ENCODE data around the gene PIK3AP1.
A peak's percentile ranks its signal among the peaks of the same experiment; 100 is the strongest.
"Not testable (repeated sequence)": the region's sequence is repeated elsewhere in the genome, so short reads cannot be mapped to it uniquely, and the experiment has no call there.

The PIK3AP1 gene

DNA sequence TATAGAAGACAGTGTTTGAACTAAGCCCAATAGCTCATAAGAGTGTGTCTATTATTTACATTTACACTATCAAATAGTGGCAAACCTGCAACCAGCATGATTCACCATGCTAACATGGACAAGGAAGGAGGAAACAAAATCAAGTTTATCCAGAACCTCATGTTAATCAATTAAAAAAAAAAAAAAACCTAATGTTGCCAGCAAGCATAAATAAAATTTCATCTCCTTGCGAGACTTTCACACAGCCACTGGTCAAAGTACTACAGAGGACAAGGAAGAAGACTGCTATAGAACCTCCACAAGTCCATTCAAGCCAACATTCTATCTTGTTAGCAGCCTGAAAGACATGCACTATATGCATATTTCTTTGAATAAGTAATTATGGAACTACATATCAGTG lies 143.2 kb downstream of the PIK3AP1 start:
- no peak for DNase-seq (ENCODE audit: low spot score)

DNA sequence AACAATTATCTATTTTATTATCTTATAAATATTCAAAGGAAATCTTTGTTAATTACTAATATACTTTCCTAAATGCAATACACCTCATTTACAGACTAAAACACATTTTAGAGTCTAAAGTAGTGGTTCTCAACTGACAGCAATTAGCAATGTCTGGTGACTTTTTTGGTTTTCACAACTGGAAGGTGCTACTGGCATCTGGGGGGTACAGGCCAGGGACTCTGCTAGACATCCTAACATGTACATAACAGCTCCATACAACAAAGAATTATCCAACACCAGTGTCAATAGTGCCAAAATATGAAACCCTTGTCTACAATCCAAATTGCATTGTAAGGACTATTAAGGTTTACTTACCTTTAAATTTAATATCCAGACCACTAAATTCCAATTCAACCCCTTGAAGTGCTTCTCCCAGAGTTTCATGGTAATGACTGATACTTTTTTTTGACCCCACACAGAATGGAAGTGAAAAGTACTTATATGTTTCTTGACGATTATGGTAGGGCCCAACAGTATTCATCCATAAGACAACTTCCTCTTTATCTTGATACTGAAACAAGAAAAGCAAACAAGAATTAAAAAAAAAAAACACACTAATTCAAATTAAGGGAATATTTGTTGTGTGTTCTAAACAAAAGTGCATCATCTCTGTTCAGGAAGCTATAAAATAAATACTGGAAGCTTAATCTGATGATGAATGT lies 143.9 kb downstream of the PIK3AP1 start:
- DNase-seq (ENCODE audit: low spot score) = no peak

DNA sequence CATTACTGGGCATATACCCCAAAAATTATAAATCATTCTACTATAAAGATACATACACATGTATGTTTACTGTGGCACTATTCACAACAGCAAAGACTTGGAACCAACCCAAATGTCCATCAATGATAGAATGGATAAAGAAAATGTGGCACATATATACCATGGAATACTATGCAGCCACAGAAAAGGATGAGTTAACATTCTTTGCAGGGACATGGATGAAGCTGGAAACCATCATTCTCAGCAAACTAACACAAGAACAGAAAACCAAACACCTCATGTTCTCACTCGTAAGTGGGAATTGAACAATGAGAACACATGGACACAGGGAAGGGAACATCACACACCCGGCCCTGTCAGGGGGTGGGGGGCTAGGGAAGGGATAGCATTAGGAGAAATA lies 145.8 kb downstream of the PIK3AP1 start:
- not testable (repeated sequence) for DNase-seq (ENCODE audit: low spot score)

DNA sequence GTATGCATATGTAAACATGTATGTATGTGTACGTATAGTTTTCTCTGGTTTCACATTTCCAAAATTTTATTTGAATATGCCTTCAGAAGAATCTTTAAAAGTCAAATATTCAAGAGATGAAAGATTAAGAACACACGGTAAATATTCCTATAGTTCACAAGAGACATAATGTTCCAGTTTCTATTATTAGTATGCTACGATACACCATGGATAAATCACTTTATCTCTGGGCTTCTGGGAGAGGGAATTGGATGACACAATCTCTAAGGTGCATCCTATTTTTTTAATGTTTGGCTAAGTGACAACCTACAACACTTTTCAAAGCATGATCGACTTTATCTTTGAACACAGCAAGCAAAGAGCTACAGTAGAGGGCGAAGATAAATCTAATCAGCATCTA lies 147.3 kb downstream of the PIK3AP1 start:
- no peak for DNase-seq (ENCODE audit: low spot score)

DNA sequence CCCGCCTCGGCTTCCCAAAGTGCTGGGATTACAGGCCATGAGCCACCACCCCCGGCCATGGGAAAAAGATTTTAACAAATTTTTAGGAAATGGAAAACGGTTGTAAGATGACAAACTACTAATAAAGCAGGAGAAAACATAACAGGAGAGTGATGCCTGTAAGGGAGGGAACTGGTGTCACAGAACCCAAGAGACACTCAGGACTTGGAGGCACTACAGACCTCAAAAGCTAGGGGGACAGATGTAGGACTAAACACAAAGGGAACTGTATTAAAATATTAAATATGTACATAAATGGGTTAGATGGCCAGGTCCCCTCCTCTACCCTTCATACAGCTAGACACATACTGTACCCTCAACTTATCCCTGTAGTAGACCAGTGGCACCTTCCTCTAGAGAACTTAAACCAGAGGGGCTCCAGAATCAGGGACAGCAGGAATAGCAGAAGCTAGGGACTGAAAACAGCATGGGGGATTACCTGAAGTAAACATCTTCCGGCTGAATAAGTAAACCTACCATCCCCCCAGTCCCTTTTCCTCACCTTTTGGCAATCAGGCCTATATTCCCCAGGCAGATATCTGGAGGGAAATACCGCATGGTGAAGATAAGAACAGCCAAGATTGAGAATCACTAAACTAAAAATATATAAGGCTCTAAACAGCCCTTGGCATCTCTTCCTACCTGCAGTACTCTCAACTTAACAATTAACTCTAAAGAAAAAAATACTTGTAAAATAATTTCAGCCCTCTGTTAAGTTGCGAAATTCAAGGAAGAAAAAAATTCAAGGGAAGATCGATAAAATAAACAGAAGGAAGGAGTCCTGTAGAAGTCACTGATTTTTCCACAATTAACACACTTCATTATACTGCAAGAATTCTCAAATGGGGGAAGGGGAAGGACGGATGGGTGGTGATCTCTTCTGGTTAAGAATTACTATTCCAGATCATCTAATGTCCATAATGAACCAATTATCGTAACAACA lies 149.0 kb downstream of the PIK3AP1 start:
- DNase-seq (ENCODE audit: low spot score) = no peak

DNA sequence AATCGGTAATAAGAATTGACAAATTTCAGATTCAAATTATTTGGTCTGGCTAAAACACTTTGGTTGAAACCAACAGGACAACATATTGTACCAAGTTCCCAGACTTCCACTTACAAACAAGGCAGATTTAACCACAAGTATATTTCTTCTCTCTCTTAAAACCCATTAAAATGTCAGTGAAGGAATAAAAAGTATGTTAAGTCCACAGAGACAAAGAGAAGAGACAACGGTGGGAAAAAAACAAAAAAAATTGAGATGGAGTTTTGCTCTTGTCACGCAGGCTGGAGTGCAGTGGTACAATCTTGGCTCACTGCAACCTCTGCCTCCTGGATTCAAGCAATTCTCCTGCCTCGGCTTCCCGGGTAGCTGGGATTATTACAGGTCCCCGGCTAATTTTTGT lies 149.8 kb downstream of the PIK3AP1 start:
- no peak for DNase-seq (ENCODE audit: low spot score)

DNA sequence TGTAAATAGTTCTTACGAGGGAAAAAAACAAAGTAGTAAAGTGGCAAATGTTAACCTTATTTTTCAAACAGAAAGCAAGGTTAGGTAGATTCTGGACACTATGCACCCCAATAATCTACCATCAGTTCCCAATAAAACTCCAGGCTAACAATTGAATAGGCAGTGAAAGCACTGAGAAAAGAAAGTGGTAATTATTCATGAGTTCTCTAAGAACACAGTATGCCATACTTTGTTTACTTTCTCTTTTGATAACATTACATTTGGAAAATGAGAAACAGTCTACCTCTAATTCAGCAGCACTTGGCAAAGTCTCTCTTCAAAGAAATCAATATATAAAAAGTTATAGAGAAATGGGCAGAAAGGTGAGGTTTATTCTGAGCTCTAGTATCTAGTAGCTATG lies 151.9 kb downstream of the PIK3AP1 start:
- no peak for DNase-seq (ENCODE audit: low spot score)

DNA sequence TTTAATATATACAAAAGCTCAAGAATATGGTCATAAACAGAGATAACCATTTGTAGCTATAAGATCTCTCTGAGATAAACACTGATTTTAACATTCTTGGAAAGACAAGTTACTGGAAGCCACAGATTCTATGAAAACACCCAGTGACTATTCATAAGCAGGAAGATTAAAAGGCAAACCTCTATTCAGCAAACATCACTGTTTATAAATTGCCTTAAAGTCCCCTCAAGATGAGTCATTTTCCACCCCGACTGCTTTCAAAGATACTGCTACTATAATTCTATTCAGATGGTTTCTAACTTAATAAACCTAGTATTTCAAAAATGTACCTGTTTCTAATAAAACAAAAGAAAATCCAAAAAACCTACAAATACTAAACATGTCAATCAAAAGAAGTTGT lies 154.5 kb downstream of the PIK3AP1 start:
- DNase-seq (ENCODE audit: low spot score) = no peak

DNA sequence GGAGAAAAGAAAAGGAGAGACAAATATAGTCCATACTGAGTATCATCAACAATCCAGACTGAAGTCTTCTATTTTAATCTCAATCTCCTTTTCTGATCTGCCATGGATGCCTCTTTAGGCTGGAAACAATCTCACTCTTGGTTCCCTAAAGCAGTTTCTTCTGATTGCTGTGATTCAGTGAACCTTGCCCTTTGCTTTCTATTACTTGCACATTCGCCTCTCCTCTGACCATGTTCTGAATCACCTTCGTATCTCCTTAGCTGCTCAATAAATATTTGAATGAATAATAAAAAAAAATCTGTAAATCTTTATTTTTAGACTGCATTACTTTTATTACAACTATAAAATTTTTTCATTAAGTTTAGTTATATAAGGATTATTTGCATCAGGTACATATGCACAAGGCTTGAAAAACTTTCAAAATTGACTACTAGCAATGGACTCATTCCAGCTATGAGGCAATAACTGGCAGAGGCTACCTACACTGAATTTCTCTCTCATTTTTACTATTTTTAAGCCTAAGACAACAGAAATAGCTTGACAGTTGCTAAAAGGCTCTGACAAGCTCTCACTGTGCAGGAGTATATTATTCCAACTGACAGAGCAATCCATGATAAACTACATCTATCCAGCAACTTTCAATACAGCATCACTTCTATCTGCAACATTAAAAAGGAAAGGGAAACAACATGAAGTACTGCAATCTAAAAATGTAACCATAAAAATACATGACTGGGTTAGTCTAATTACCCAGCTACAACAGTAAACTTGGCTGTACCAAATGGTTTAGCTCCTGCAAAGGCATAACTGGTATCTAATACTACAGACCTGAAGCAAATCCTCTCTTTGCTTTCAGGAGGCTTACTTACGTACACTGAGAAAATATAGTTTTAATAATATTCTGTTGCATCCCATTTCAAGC lies 159.1 kb downstream of the PIK3AP1 start:
- no peak for DNase-seq (ENCODE audit: low spot score)

DNA sequence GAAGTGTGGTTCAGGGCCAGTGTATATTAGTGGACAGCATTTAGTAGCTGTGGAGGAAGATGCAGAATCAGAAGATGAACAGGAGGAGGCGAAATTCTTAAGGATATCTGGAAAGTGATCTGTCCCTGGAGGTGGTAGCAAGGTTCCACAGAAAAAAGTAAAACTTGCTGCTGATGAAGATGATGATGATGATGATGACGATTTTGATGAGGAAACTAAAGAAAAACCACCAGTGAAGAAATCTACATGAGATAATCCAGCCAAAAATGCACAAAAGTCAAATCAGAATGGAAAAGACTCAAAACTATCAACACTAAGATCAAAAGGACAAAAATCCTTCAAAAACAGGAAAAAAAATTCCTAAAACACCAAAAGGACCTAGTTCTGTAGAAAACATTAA lies 159.8 kb downstream of the PIK3AP1 start:
- DNase-seq (ENCODE audit: low spot score) = no peak

DNA sequence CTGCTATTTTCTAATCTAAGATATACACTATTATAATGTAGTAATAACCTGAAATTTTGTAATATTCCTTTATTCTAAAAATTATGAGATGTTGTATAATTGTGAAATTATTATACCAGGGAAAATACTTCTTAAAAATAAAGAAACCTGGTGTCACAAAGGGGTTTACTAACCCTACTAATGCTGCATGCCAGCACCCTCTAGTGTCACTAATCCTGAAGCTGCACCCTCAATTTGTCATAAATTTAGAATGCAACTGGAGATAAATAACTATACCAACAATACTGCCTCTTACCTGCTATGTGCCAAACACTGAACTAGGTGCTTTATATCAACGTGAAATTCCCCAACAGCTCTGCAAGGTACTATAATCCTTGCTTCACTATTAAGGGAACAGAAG lies 164.3 kb downstream of the PIK3AP1 start:
- peak; percentile 23 for DNase-seq (ENCODE audit: low spot score)

DNA sequence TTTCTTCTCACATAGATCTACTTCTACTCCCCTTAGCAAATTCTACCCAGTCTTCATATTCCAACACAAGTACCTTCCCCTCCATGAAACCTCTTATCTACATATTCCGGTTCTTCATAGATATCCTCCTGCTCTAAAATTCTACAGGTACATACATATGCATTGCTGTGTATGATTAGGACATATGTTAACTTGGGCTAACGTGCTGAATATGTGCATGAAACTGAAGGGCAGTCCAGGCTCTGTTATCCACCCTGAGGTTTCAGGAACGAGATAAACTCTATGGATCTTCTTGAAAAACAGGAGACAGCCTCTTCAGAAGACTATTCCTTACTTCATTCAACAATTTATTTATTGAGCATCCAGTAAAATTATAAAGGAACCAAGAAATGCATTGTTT lies 165.0 kb downstream of the PIK3AP1 start:
- DNase-seq (ENCODE audit: low spot score) = no peak

DNA sequence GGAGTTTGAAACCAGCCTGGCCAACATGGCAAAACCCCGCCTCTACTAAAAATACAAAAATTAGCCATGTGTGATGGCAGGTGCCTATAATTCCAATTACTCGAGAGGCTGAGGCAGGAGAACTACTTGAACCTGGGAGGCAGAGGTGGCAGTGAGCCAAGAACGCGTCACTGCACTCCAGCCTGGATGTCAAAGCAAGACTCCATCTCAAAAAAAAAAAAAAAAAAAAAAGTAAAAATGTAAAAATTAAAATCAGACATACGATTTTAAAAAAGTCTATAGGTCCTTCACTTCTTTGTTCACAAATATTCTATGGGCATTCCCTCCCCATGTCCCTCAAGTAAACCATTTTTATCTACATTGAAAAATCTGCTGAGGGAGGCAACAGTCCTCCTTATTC lies 171.7 kb downstream of the PIK3AP1 start:
- DNase-seq (ENCODE audit: low spot score) = no peak

DNA sequence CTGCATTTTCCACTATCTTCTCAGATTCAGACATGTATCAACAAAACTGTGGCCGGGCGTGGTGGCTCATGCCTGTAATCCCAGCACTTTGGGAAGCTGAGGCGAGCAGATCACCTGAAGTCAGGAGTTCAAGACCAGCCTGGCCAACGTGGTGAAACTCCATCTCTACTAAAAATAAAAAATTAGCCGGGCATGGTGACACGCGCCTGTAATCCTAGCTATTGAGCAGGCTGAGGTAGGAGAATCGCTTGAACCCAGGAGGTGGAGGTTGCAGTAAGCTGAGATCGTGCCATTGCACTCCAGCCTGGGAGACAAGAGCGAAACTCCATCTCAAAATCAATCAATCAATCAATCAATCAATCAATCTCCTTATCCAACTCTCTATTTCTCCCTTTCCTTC lies 174.8 kb downstream of the PIK3AP1 start:
- DNase-seq (ENCODE audit: low spot score) = not testable (repeated sequence)
